ENCODE data around the gene GLT8D1. TPM values are rescaled to one million over a fixed set of nuclear protein-coding genes. Genes with fewer than 3 reads are reported as not detected.

GLT8D1 gene
- total and polyA plus RNA-seq, 9 of the 15 experiments (the other 6 are each of a cell fraction or from before 2014, with no cell fraction given), result 14.1 to 65.9 (median 33.7) TPM

DNA sequence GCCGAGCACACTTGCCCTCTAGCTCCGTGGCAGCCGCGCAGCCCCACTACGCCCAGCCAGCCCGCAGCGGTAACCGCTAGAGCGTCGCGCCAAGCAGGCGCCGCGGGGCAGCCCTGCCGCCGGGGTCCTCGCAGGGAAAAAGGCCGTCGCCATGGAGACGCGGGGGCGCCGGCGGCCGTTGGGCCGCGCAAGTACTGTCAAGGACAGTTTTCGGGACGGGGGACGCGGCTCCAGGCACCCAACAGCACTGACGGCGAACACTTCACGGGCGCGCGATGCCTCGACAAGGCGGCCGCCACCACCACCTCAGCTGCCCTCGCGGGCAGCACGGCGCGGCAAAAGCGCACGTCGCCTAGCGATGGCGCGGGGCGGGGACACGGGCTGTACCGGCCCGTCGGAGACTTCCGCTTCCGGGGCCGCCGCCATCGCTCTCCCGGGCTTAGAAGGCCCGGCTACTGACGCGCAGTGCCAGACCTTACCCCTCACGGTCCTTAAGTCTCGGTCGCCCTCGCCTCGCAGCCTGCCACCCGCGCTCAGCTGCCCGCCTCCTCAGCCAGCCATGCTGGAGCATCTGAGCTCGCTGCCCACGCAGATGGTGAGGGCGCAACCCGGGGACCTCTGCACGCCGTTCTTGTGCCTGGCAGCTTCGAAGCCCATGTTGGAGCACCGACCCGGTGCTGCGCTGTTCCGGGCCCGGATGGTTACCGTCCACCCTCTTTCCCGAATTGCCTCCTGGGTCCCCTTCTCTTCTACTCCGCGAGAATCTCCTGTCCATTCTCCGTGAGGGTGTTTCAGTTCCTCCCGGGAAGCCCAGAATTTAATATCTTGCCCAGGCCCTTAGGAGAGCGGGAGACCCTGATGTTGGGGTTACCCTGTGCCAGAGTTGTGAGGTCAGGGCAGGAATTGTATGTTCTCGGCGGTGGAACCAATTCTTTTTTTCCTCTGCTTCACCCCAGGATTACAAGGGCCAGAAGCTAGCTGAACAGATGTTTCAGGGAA, at the start of gene GLT8D1, which contains the start of gene SPCS1 (continued):
- TF ChIP-seq POLR3G (IDR thresholded peaks at IDR 0.05; ENCODE audit: extremely low read depth, insufficient read length, insufficient replicate concordance), result no peak
- TF ChIP-seq, protein P1, sequence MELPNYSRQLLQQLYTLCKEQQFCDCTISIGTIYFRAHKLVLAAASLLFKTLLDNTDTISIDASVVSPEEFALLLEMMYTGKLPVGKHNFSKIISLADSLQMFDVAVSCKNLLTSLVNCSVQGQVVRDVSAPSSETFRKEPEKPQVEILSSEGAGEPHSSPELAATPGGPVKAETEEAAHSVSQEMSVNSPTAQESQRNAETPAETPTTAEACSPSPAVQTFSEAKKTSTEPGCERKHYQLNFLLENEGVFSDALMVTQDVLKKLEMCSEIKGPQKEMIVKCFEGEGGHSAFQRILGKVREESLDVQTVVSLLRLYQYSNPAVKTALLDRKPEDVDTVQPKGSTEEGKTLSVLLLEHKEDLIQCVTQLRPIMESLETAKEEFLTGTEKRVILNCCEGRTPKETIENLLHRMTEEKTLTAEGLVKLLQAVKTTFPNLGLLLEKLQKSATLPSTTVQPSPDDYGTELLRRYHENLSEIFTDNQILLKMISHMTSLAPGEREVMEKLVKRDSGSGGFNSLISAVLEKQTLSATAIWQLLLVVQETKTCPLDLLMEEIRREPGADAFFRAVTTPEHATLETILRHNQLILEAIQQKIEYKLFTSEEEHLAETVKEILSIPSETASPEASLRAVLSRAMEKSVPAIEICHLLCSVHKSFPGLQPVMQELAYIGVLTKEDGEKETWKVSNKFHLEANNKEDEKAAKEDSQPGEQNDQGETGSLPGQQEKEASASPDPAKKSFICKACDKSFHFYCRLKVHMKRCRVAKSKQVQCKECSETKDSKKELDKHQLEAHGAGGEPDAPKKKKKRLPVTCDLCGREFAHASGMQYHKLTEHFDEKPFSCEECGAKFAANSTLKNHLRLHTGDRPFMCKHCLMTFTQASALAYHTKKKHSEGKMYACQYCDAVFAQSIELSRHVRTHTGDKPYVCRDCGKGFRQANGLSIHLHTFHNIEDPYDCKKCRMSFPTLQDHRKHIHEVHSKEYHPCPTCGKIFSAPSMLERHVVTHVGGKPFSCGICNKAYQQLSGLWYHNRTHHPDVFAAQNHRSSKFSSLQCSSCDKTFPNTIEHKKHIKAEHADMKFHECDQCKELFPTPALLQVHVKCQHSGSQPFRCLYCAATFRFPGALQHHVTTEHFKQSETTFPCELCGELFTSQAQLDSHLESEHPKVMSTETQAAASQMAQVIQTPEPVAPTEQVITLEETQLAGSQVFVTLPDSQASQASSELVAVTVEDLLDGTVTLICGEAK (IDR thresholded peaks at IDR 0.05), result peak; percentile 96
- TF ChIP-seq, protein P1 (CRISPR knock-in tag; IDR thresholded peaks at IDR 0.05), result no peak
- TF ChIP-seq, protein P2, sequence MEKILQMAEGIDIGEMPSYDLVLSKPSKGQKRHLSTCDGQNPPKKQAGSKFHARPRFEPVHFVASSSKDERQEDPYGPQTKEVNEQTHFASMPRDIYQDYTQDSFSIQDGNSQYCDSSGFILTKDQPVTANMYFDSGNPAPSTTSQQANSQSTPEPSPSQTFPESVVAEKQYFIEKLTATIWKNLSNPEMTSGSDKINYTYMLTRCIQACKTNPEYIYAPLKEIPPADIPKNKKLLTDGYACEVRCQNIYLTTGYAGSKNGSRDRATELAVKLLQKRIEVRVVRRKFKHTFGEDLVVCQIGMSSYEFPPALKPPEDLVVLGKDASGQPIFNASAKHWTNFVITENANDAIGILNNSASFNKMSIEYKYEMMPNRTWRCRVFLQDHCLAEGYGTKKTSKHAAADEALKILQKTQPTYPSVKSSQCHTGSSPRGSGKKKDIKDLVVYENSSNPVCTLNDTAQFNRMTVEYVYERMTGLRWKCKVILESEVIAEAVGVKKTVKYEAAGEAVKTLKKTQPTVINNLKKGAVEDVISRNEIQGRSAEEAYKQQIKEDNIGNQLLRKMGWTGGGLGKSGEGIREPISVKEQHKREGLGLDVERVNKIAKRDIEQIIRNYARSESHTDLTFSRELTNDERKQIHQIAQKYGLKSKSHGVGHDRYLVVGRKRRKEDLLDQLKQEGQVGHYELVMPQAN (IDR thresholded peaks at IDR 0.05; ENCODE audit: borderline replicate concordance), result peak; percentile 98
- peak; percentile 44; the same call in 1 of the 2 replicates for TF ChIP-seq GATAD2B (IDR thresholded peaks at IDR 0.05; ENCODE audit: borderline replicate concordance)
- TF ChIP-seq TRIM24 (IDR thresholded peaks at IDR 0.05), result peak in 1 of 2 experiments; percentile 40; a peak in 1 of 4 replicates
- TF ChIP-seq HDAC2 (IDR thresholded peaks at IDR 0.05), result peak; percentile 23; the same call in 1 of the 2 replicates
- peak; percentile 69 to 91 (median 91) for TF ChIP-seq YY1 (IDR thresholded peaks at IDR 0.05; ENCODE audit: borderline replicate concordance in 1 of 3, control insufficient read depth in 1 of 3, extremely low read depth in 1 of 3, insufficient read depth in 3 of 3, insufficient read length in 1 of 3, insufficient replicate concordance in 2 of 3, low read depth in 1 of 3, low read length in 2 of 3)
- TF ChIP-seq, protein P3, sequence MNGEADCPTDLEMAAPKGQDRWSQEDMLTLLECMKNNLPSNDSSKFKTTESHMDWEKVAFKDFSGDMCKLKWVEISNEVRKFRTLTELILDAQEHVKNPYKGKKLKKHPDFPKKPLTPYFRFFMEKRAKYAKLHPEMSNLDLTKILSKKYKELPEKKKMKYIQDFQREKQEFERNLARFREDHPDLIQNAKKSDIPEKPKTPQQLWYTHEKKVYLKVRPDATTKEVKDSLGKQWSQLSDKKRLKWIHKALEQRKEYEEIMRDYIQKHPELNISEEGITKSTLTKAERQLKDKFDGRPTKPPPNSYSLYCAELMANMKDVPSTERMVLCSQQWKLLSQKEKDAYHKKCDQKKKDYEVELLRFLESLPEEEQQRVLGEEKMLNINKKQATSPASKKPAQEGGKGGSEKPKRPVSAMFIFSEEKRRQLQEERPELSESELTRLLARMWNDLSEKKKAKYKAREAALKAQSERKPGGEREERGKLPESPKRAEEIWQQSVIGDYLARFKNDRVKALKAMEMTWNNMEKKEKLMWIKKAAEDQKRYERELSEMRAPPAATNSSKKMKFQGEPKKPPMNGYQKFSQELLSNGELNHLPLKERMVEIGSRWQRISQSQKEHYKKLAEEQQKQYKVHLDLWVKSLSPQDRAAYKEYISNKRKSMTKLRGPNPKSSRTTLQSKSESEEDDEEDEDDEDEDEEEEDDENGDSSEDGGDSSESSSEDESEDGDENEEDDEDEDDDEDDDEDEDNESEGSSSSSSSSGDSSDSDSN (IDR thresholded peaks at IDR 0.05; ENCODE audit: borderline replicate concordance in 1 of 2, low read depth in 2 of 2, low read length in 2 of 2), result peak; percentile 25 to 63; a peak in 1 of 4 replicates
